Mucosa of rectum (tissue), 2 donors: Measurements from ENCODE around the gene CD58.
A peak's percentile ranks its signal among the peaks of the same experiment; 100 is the strongest.

ENCODE experiments used
- H3K27ac ChIP-seq, 2 donors: one replicate each; pipeline ENCODE4 v1.7.0; 2013; ENCODE audit warnings: inconsistent platforms in 2 of 2, low read depth in 2 of 2, low read length in 2 of 2
- H3K27me3 ChIP-seq, 2 donors: one replicate each; pipeline ENCODE4 v1.7.0; 2013; ENCODE audit warnings: low read length in 2 of 2; ENCODE audit not compliant: control insufficient read depth in 2 of 2, insufficient read depth in 2 of 2
- H3K36me3 ChIP-seq, 2 donors: one replicate each; pipeline ENCODE4 v1.7.0; 2013; ENCODE audit warnings: low read length in 2 of 2; ENCODE audit not compliant: control insufficient read depth in 2 of 2, insufficient read depth in 2 of 2
- H3K4me1 ChIP-seq, 2 donors: one replicate each; pipeline ENCODE4 v1.7.0; 2013; ENCODE audit warnings: low read length in 2 of 2, mild to moderate bottlenecking in 1 of 2; ENCODE audit not compliant: control insufficient read depth in 2 of 2, insufficient read depth in 2 of 2
- H3K4me3 ChIP-seq, 2 donors: one replicate each; pipeline ENCODE4 v1.7.0; 2013; ENCODE audit warnings: low read length in 2 of 2
- H3K9ac ChIP-seq, 2 donors: one replicate each; pipeline ENCODE4 v1.7.0; 2013; ENCODE audit warnings: low read length in 2 of 2, low read depth in 1 of 2, mild to moderate bottlenecking in 1 of 2
- H3K9me3 ChIP-seq, 2 donors: one replicate each; pipeline ENCODE4 v1.7.0; 2013; ENCODE audit warnings: low read length in 2 of 2; ENCODE audit not compliant: control insufficient read depth in 2 of 2
- donor health status: healthy.
- donor health status: Normal muscosa, but diverticular disease.

The CD58 gene

DNA sequence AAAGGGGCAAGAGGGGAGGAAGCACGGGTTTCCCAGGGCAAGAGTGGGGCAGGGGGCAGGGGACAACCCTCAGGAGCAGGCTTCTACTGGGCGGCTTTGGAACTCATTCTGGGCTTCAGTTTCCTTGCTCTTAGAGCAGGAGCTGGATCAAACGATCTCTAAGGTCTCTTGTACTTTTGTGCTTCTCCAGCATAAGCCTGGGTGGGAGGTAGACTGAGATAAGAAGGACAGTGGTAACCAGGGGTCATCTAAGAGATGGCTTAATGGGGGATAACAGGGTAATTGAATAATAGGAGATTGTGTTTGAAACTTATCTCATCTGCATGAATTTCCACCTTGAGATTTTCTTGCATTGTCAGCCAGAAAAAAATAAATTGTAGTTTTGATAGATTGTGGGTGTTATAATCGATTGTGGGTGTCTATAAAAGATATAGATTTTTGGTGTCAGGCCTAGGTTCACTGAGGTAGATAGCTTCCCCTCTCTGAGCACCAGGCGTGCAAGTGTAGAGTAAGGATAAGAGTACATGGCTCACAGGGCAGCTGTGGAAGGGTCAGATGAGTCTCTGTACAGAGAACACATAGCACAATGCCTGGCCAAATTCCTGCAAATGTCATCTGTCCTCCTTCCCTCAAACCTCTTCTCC, 68.0 kb downstream of the CD58 start:
- Histone ChIP-seq H3K9me3 (no peaks in the 10 kb centered on the region), H3K4me1 (peaks cover 0 to 10% of the 10 kb centered on the region in 2 donors), H3K27me3 (no peaks in the 10 kb centered on the region), H3K36me3 (no peaks in the 10 kb centered on the region), H3K27ac (no peak overlapping the region), H3K9ac (no peak overlapping the region), H3K4me3 (no peak overlapping the region)

DNA sequence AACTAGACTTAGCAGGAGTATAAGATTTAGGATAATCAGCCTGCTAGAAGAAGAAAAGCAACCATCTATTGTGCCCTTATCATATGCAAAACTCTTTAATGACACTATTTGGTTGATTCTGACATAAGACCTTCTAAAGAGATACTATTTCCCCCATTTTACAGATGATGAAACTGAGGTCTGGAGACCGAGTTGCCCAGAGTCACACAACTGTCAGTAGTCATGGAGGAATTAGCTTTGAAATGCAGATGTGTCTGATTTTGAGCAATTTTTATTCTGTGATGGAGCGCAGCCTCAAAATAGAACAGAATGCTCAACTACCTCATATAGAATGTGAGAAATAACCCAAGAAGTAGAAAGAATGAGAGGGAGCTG, 69.0 kb downstream of the CD58 start:
- Histone ChIP-seq H3K27ac (no peak overlapping the region), H3K4me1 (peaks cover 0 to 9% of the 10 kb centered on the region in 2 donors)

DNA sequence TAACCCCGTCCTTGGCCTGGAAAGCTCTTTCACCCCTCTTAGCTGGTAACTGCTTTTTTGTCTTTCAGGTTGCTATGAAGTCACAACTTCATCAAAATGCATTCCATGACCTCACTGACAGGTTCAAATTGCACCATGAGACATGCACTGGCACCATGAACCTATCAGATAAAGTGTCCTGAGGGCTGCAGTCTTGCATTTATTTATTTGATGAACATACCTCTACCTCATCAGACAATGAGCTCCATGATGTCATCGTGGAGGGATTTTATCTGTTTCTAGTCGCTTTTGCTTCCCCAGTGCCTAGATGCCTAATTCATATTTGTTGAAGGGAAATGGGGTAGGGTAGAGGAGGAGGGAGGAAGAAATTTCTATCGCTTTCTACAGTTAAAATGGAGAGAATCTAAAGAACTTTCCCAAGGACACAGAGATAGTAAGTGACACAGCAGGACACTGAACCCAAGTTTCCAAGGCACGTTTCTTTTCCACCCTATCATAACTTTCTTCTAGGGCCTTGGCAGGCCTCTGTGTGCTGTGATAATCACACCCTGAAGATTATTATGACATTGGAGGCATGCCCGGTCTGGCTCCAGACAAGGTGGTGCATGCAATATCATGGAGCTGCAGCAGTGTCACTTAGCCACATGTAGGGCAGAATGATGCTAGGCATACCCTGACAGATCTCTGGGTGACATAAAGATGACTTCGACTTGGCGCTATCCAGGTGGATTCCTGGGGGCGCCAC, 69.5 kb downstream of the CD58 start:
- H3K27me3 ChIP-seq: no peaks in the 10 kb centered on the region
- H3K36me3 ChIP-seq: no peaks in the 10 kb centered on the region
- peak overlapping the region; percentile 53 to 56 for H3K27ac ChIP-seq
- peak overlapping the region in 1 of 2 donors; percentile 3 for H3K9ac ChIP-seq
- no peak overlapping the region for H3K4me3 ChIP-seq
- H3K4me1 ChIP-seq: peaks cover 0 to 9% of the 10 kb centered on the region in 2 donors
- H3K9me3 ChIP-seq: no peaks in the 10 kb centered on the region

More for the DNA sequence above, 69.0 kb downstream of the CD58 start:
- H3K9ac ChIP-seq: no peak overlapping the region
- no peaks in the 10 kb centered on the region for H3K9me3 ChIP-seq
- H3K36me3 ChIP-seq: no peaks in the 10 kb centered on the region
- H3K27me3 ChIP-seq: no peaks in the 10 kb centered on the region
- no peak overlapping the region for H3K4me3 ChIP-seq

DNA sequence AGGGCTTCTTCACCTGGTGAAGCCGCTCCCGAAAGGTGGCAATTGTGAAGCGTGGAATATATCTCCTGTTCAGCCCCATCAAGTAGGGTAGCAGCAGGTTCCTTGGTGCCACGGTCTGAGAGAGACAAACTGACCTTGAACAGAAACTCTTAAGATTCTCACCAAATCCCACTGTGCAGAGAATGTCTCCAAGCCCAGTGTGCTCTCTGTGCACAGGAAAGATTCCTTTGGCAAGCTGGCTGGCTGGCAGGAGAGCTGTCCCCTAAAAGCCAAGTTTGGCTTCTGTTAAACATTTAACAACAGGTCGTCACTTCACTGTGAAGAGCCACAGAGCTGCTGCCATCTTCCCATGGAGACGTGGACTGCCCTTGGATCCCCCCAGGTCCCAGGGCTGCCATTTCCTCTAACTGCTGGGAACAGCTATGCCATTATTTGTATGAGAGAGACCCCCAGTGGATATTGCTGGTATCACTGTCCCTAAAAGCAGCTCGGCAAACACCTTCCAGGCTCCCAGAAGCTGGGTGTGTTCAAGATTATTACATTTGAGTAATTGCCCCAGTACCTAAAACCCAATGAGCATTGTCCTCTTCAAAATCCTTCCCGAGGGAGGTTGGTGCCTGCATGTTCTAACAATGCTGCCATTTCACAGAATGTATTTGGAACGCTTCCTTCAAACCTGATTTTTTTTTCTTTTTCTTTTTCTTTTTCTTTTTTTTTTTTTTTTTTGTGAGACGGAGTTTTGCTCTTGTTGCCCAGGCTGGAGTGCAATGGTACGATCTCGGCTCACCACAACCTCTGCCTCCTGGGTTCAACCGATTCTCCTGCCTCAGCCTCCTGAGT, 71.8 kb downstream of the CD58 start:
- no peaks in the 10 kb centered on the region for H3K27me3 ChIP-seq
- H3K4me3 ChIP-seq: no peak overlapping the region
- H3K36me3 ChIP-seq: no peaks in the 10 kb centered on the region
- no peak overlapping the region for H3K27ac ChIP-seq
- no peaks in the 10 kb centered on the region for H3K9me3 ChIP-seq
- peaks cover 0 to 7% of the 10 kb centered on the region in 2 donors for H3K4me1 ChIP-seq
- no peak overlapping the region for H3K9ac ChIP-seq

DNA sequence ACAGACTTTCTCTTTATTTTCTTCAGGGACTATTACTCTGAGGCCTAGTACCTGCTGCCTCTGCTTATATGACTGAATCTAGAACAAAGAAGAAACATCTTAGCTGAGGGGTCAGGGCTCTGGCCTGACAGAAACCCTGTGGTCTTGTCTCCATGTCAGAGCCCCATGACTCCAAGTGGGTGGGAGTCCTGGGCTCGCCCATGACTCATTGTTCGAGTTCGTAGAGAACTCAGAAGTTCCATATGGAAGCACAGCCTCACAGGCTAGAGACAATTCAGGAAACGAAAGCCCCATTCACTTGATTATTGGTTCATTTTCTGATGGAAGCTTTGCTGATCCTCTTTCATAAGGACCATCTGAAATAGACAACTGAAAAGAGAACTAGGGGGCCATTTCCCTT, 73.2 kb downstream of the CD58 start:
- H3K4me3 ChIP-seq: no peak overlapping the region
- no peak overlapping the region for H3K27ac ChIP-seq
- H3K9ac ChIP-seq: no peak overlapping the region
- H3K36me3 ChIP-seq: no peaks in the 10 kb centered on the region
- H3K27me3 ChIP-seq: no peaks in the 10 kb centered on the region
- H3K9me3 ChIP-seq: no peaks in the 10 kb centered on the region
- H3K4me1 ChIP-seq: peaks cover 0 to 5% of the 10 kb centered on the region in 2 donors

DNA sequence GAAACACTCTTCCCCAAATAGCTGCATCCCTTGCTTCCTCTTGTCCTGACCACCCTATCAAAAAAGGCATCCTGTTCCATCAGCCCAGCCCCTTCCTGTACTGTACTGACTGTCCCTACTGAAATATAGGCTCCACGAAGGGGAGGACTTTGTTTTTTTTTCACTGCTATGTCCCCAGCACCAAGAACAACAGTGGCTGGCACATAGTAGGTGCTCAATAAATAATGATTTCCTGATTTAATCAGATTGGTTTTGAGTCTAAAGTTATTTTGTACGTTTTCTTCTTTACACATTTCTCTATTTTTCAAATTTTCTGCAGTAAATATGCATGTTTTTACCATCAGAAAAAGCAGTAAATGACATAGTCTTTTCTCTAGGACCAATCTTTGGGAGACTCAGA, 73.9 kb downstream of the CD58 start:
- H3K9me3 ChIP-seq: no peaks in the 10 kb centered on the region
- peaks cover 0 to 5% of the 10 kb centered on the region in 2 donors for H3K4me1 ChIP-seq
- no peaks in the 10 kb centered on the region for H3K36me3 ChIP-seq
- H3K27me3 ChIP-seq: no peaks in the 10 kb centered on the region
- H3K27ac ChIP-seq: no peak overlapping the region
- H3K4me3 ChIP-seq: no peak overlapping the region
- H3K9ac ChIP-seq: no peak overlapping the region

DNA sequence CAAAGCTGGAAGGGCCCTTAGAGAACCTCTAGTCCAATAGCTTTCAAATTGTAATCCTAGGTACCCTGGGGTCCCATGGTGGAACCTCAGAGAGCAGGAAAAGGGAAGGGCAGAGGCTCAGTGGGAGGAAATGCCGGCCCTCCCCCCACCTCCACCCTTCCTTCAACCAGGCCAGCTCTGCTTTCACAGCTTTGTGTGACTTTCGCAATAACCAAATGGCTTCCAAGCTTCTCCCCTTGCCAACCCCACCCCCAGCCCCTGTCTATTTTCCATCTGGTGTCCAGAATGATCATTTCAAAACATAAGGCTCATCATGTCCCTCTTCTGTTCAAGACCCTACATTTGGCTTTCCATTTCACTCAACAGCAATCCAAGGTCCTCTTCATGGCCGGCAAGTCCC, 74.4 kb downstream of the CD58 start:
- no peaks in the 10 kb centered on the region for H3K27me3 ChIP-seq
- no peak overlapping the region for H3K27ac ChIP-seq

DNA sequence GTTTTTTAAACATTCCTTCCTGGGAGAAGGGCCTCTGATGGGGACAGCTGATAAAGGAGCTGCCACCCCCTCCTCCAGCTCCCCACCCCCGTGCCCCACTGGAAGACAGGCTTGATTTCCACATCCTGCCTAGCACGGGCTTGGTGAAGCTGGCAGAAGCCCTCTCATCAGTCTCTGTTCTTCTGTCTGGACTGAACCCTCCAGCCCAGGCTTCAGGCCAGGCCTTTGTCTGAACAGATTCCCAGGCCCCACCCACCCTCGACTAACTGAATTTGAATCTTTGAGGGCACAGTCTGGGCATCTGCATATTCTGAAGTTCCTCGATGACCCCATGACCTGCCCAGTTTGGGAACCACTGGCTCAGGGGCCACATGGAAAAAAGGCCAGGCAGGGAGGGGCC, 75.3 kb downstream of the CD58 start:
- Histone ChIP-seq H3K27ac (no peak overlapping the region), H3K9ac (no peak overlapping the region), H3K36me3 (no peaks in the 10 kb centered on the region), H3K4me3 (no peak overlapping the region), H3K4me1 (peaks cover 0 to 3% of the 10 kb centered on the region in 2 donors), H3K9me3 (no peaks in the 10 kb centered on the region), H3K27me3 (no peaks in the 10 kb centered on the region)

More for the DNA sequence above, 74.4 kb downstream of the CD58 start:
- Histone ChIP-seq H3K4me1 (peaks cover 0 to 5% of the 10 kb centered on the region in 2 donors), H3K36me3 (no peaks in the 10 kb centered on the region), H3K9me3 (no peaks in the 10 kb centered on the region), H3K9ac (no peak overlapping the region), H3K4me3 (no peak overlapping the region)

DNA sequence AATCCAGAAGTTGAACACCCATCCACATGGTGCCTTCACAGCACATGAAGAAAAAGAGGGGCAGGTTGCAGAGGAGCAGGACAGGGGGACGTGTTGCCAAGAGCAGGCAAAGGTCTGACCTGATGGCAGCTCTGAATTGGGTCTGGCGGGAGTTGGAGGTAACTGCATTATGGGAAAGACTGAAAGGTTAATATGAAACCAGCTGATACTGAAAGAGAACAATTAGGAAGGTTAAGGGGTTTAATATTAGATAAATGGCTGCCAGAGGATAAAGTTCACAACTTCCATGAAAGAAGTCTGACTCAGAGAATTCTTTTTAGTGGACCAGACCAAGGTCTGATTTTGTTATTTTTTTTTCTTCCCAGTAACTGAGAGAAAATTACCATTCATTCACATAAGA, 76.1 kb downstream of the CD58 start:
- Histone ChIP-seq H3K4me1 (peaks cover 4 to 11% of the 10 kb centered on the region in 2 donors), H3K4me3 (no peak overlapping the region), H3K27me3 (no peaks in the 10 kb centered on the region), H3K9ac (no peak overlapping the region), H3K9me3 (no peaks in the 10 kb centered on the region), H3K36me3 (no peaks in the 10 kb centered on the region), H3K27ac (no peak overlapping the region)

DNA sequence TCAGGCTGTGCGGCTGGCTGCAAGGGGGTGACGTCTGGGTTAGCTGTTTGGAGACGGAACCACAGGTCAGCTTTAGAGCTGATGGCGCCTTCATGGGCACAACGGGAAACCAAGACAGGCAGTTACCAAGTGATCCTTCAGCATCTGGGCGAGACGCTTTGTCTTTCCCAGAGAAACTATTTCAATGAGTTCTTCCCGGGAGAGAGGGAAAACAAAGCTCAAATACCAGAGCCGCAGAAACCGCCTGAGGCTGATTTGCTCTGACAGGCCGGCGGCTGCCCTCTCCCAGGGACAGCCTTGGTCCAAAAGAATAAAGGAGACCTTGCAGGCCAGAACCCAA, 76.5 kb downstream of the CD58 start:
- H3K4me1 ChIP-seq: peaks cover 4 to 15% of the 10 kb centered on the region in 2 donors
- no peaks in the 10 kb centered on the region for H3K27me3 ChIP-seq
- H3K9ac ChIP-seq: no peak overlapping the region
- no peaks in the 10 kb centered on the region for H3K36me3 ChIP-seq
- no peak overlapping the region for H3K4me3 ChIP-seq
- no peak overlapping the region for H3K27ac ChIP-seq
- no peaks in the 10 kb centered on the region for H3K9me3 ChIP-seq
